IPS-20b (cell line): ENCODE measurements around the gene SLC66A1.

Experiments used
- H3K27ac ChIP-seq: one replicate; pipeline ENCODE4 v1.5.1; 2013; ENCODE audit warnings: low read length
- H3K27me3 ChIP-seq: 2 replicates; pipeline ENCODE4 v1.6.1; 2013; ENCODE audit warnings: mild to moderate bottlenecking, low read length, inconsistent platforms; ENCODE audit not compliant: insufficient read depth
- H3K36me3 ChIP-seq: 2 replicates; pipeline ENCODE4 v1.6.1; 2013; ENCODE audit warnings: low read depth, mild to moderate bottlenecking, inconsistent platforms, low read length, moderate library complexity; ENCODE audit not compliant: insufficient read depth
- H3K4me1 ChIP-seq: 2 replicates; pipeline ENCODE4 v1.6.1; 2013; ENCODE audit warnings: mild to moderate bottlenecking, control low read depth, inconsistent platforms, low read length, moderate library complexity; ENCODE audit not compliant: insufficient read depth
- H3K4me3 ChIP-seq: 2 replicates; pipeline ENCODE4 v1.5.1; 2013; ENCODE audit warnings: mild to moderate bottlenecking, low read length, inconsistent platforms
- H3K9ac ChIP-seq: 2 replicates; pipeline ENCODE4 v1.6.1; 2013; ENCODE audit warnings: low read depth, mild to moderate bottlenecking, inconsistent platforms, low read length, moderate library complexity
- H3K9me3 ChIP-seq: 2 replicates; pipeline ENCODE4 v1.6.1; 2013; ENCODE audit warnings: mild to moderate bottlenecking, low read depth, low read length, inconsistent platforms; ENCODE audit not compliant: insufficient read depth

SLC66A1 gene

GRCh38 chr1:19317126-19317910 lies 5.2 kb downstream of the SLC66A1 start:
- Histone ChIP-seq H3K4me1 (peaks cover 3% of the 10 kb centered on the region), H3K4me3 (no peak overlapping the region), H3K27me3 (no peaks in the 10 kb centered on the region; the same call in 1 of the 2 replicates), H3K9me3 (no peaks in the 10 kb centered on the region), H3K27ac (no peak overlapping the region), H3K9ac (0 out of 2 replicates have a peak overlapping the region, but pooled peaks have one; percentile 27), H3K36me3 (peaks cover 14% of the 10 kb centered on the region)

- H3K9me3 ChIP-seq: no peaks in the 10 kb centered on the region
- H3K4me1 ChIP-seq: peaks cover 3% of the 10 kb centered on the region
- H3K27ac ChIP-seq: no peak overlapping the region
- no peak overlapping the region for H3K9ac ChIP-seq
- H3K27me3 ChIP-seq: no peaks in the 10 kb centered on the region
- peaks cover 16% of the 10 kb centered on the region for H3K36me3 ChIP-seq
- H3K4me3 ChIP-seq: no peak overlapping the region
Observed at GRCh38 chr1:19319196-19319595, 7.1 kb downstream of the SLC66A1 start.

GRCh38 chr1:19321071-19321470 lies 8.9 kb downstream of the SLC66A1 start:
- H3K36me3 ChIP-seq: peaks cover 29% of the 10 kb centered on the region
- H3K4me3 ChIP-seq: no peak overlapping the region
- H3K4me1 ChIP-seq: peaks cover 3% of the 10 kb centered on the region

GRCh38 chr1:19322481-19322880 lies 10.4 kb downstream of the SLC66A1 start:
- no peaks in the 10 kb centered on the region for H3K27me3 ChIP-seq
- no peak overlapping the region for H3K27ac ChIP-seq
- H3K4me3 ChIP-seq: no peak overlapping the region
- no peak overlapping the region for H3K9ac ChIP-seq
- peaks cover 38% of the 10 kb centered on the region for H3K36me3 ChIP-seq
- no peaks in the 10 kb centered on the region for H3K9me3 ChIP-seq
- no peaks in the 10 kb centered on the region for H3K4me1 ChIP-seq

More at GRCh38 chr1:19321071-19321470, 8.9 kb downstream of the SLC66A1 start:
- no peaks in the 10 kb centered on the region for H3K9me3 ChIP-seq
- H3K9ac ChIP-seq: no peak overlapping the region
- no peaks in the 10 kb centered on the region for H3K27me3 ChIP-seq
- no peak overlapping the region for H3K27ac ChIP-seq

- Histone ChIP-seq H3K4me1 (no peaks in the 10 kb centered on the region), H3K9ac (no peak overlapping the region), H3K27me3 (no peaks in the 10 kb centered on the region), H3K9me3 (no peaks in the 10 kb centered on the region), H3K27ac (no peak overlapping the region), H3K36me3 (peaks cover 33% of the 10 kb centered on the region), H3K4me3 (no peak overlapping the region)
Observed at GRCh38 chr1:19323987-19324664, 12.0 kb downstream of the SLC66A1 start.

GRCh38 chr1:19324665-19324990 lies 12.5 kb downstream of the SLC66A1 start:
- Histone ChIP-seq H3K9me3 (no peaks in the 10 kb centered on the region), H3K27me3 (no peaks in the 10 kb centered on the region), H3K4me3 (no peak overlapping the region), H3K27ac (no peak overlapping the region), H3K9ac (no peak overlapping the region), H3K36me3 (peaks cover 30% of the 10 kb centered on the region), H3K4me1 (no peaks in the 10 kb centered on the region)

- no peaks in the 10 kb centered on the region for H3K27me3 ChIP-seq
- H3K9me3 ChIP-seq: no peaks in the 10 kb centered on the region
- no peak overlapping the region for H3K9ac ChIP-seq
- peaks cover 30% of the 10 kb centered on the region for H3K36me3 ChIP-seq
- H3K4me3 ChIP-seq: no peak overlapping the region
- H3K4me1 ChIP-seq: no peaks in the 10 kb centered on the region
- no peak overlapping the region for H3K27ac ChIP-seq
Observed at GRCh38 chr1:19325368-19325957, 13.3 kb downstream of the SLC66A1 start.

GRCh38 chr1:19325958-19326747 lies 14.0 kb downstream of the SLC66A1 start:
- Histone ChIP-seq H3K27me3 (no peaks in the 10 kb centered on the region), H3K4me1 (no peaks in the 10 kb centered on the region), H3K27ac (no peak overlapping the region), H3K9ac (no peak overlapping the region), H3K9me3 (no peaks in the 10 kb centered on the region), H3K4me3 (no peak overlapping the region), H3K36me3 (peaks cover 30% of the 10 kb centered on the region)

GRCh38 chr1:19326748-19327065 lies 14.6 kb downstream of the SLC66A1 start:
- peaks cover 30% of the 10 kb centered on the region for H3K36me3 ChIP-seq
- H3K4me1 ChIP-seq: no peaks in the 10 kb centered on the region
- H3K27ac ChIP-seq: no peak overlapping the region
- H3K9ac ChIP-seq: no peak overlapping the region
- no peak overlapping the region for H3K4me3 ChIP-seq
- H3K27me3 ChIP-seq: no peaks in the 10 kb centered on the region
- no peaks in the 10 kb centered on the region for H3K9me3 ChIP-seq

GRCh38 chr1:19327301-19327700 lies 15.2 kb downstream of the SLC66A1 start:
- Histone ChIP-seq H3K36me3 (peaks cover 30% of the 10 kb centered on the region), H3K27ac (no peak overlapping the region), H3K4me3 (no peak overlapping the region), H3K4me1 (no peaks in the 10 kb centered on the region), H3K27me3 (no peaks in the 10 kb centered on the region), H3K9me3 (no peaks in the 10 kb centered on the region), H3K9ac (no peak overlapping the region)

- H3K9me3 ChIP-seq: no peaks in the 10 kb centered on the region
- H3K4me1 ChIP-seq: no peaks in the 10 kb centered on the region
- H3K27ac ChIP-seq: no peak overlapping the region
- H3K27me3 ChIP-seq: no peaks in the 10 kb centered on the region
- H3K36me3 ChIP-seq: peaks cover 30% of the 10 kb centered on the region
- H3K4me3 ChIP-seq: no peak overlapping the region
- no peak overlapping the region for H3K9ac ChIP-seq
Observed at GRCh38 chr1:19327736-19328135, 15.6 kb downstream of the SLC66A1 start.
